Measurements from ENCODE around the gene MITF. TPM values are rescaled to one million over a fixed set of nuclear protein-coding genes. Genes with fewer than 3 reads are reported as not detected.

MITF gene
- total and polyA plus RNA-seq, 2 donors (not counting 1 experiment from before 2014, with no cell fraction given): 0.10 TPM; not detected in 1

DNA sequence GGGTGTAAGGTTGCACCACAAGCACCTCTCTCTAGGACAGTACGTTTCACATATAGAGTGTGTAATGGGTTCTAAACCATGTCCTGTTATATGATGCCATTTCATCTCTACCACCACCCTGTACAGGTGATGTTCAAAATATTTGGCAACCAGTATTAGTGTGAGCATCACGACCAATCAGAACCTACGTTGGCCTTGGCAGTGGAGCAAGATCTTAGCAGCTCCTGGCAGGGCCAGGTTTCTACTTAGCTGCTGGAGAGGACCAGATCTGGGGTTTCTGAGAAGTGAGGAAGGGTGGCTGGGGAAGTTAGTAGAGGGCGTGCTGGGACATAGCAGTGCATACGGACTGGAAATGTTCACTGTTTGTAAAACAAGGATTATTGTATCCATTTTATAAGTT lies 23.1 kb upstream of the MITF start:
- DNase-seq (no peak), ATAC-seq (ENCODE audit: low read depth) (no peak)
- Mint-ChIP-seq H3K27me3 (no peaks in the 10 kb centered on the region), H3K9me3 (ENCODE audit: insufficient read depth) (no peaks in the 10 kb centered on the region), H3K27ac (no peak overlapping the region), H3K4me1 (no peaks in the 10 kb centered on the region), H3K4me3 (no peak overlapping the region)
- no peaks in the 10 kb centered on the region for H3K79me2 ChIP-seq (ENCODE audit: control insufficient read depth, insufficient read depth, low read length)
- WGBS (ENCODE audit: insufficient coverage): 94% methylated on average over 4 of the region's 5 CpGs
- no peak overlapping the region for H3K9ac ChIP-seq (ENCODE audit: low read length)
- H3K4me3 ChIP-seq (ENCODE audit: control extremely low read depth in 1 of 5, extremely low read depth in 1 of 5, insufficient read depth in 1 of 5, low read depth in 2 of 5, low read length in 4 of 5): no peak overlapping the region
- H4K20me1 ChIP-seq (ENCODE audit: control insufficient read depth, insufficient read depth, low read length, poor library complexity, severe bottlenecking): no peaks in the 10 kb centered on the region
- POLR2A ChIA-PET: no interaction called here
- H2AFZ ChIP-seq (ENCODE audit: insufficient read depth, low read depth, low read length, poor library complexity, severe bottlenecking): no peak overlapping the region
- no peaks in the 10 kb centered on the region for H3K4me1 ChIP-seq (ENCODE audit: control insufficient read depth in 2 of 2, insufficient read depth in 2 of 2, low read length in 2 of 2)
- no peaks in the 10 kb centered on the region for H3K36me3 ChIP-seq (replicated peaks in 1 of 2; ENCODE audit: control extremely low read depth in 1 of 2, control insufficient read depth in 1 of 2, extremely low read depth in 1 of 2, insufficient read depth in 2 of 2, low read length in 1 of 2)
- no peaks in the 10 kb centered on the region for H3K27me3 ChIP-seq (replicated peaks in 1 of 4; ENCODE audit: control extremely low read depth in 1 of 4, control insufficient read depth in 3 of 4, insufficient read depth in 4 of 4, low read length in 3 of 4)
- H3K4me2 ChIP-seq (replicated peaks; ENCODE audit: low read depth, low read length, poor library complexity, severe bottlenecking): no peak overlapping the region
- TF ChIP-seq CTCF (IDR thresholded peaks at IDR 0.05): no peak
- no peak for TF ChIP-seq EZH2 (IDR thresholded peaks at IDR 0.05; ENCODE audit: borderline replicate concordance, insufficient read depth, low read depth, low read length, poor library complexity, severe bottlenecking)
- H3K9me3 ChIP-seq (ENCODE audit: control extremely low read depth in 1 of 3, control insufficient read depth in 2 of 3, insufficient read depth in 1 of 3, low read length in 2 of 3): peaks cover 0 to 3% (median 0%) of the 10 kb centered on the region in 3 donors
- CTCF ChIA-PET: no interaction called here
- intact Hi-C loops (cut with micrococcal nuclease): no loop called here
- H3K27ac ChIP-seq (ENCODE audit: low read length in 2 of 2): no peak overlapping the region

DNA sequence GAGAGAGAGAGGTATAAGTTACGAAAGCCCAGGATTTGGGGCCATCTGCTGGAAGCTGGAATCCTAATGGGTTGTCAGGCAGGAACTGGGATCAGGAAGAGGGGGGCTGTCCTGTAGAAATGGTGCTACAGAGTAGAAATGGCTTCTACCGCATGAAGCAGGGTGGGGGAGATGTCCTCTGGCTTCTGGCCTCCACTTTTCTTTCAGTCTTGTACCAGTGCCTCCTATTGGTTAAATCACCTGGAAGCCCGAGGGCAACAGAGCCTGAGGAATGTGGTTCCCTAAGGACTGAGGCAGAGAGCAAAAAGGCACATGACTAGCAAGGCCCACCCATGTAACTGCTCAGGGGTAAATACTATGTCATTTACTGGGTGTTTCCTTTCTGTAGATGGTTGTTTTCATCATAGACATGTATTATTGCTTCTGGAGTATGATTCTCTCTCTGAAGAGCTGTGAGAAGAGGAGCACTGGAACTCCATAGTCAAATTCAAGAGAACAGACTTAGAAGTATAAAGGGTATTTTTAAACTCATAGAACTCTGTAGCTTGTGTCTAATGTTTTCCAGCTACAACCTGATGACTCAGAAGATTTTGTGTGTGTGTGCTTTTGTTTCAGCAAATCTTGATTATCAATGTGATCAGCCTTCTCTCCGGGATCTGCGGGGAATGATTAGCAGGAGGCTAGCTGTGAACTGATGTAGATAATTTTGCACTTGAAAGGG lies 20.2 kb upstream of the MITF start:
- Mint-ChIP-seq H3K27me3 (no peaks in the 10 kb centered on the region), H3K4me1 (no peaks in the 10 kb centered on the region), H3K27ac (no peak overlapping the region), H3K4me3 (no peak overlapping the region), H3K9me3 (ENCODE audit: insufficient read depth) (no peaks in the 10 kb centered on the region)
- H3K4me1 ChIP-seq (ENCODE audit: control insufficient read depth in 2 of 2, insufficient read depth in 2 of 2, low read length in 2 of 2): no peaks in the 10 kb centered on the region
- H3K27me3 ChIP-seq (replicated peaks in 1 of 4; ENCODE audit: control extremely low read depth in 1 of 4, control insufficient read depth in 3 of 4, insufficient read depth in 4 of 4, low read length in 3 of 4): no peaks in the 10 kb centered on the region
- DNase-seq (no peak), ATAC-seq (ENCODE audit: low read depth) (no peak)
- 93% methylated on average over 1 of the region's 5 CpGs for WGBS (ENCODE audit: insufficient coverage)
- no peak overlapping the region for H3K4me2 ChIP-seq (replicated peaks; ENCODE audit: low read depth, low read length, poor library complexity, severe bottlenecking)
- no peak overlapping the region for H3K4me3 ChIP-seq (ENCODE audit: control extremely low read depth in 1 of 5, extremely low read depth in 1 of 5, insufficient read depth in 1 of 5, low read depth in 2 of 5, low read length in 4 of 5)
- no peak overlapping the region for H3K9ac ChIP-seq (ENCODE audit: low read length)
- no peaks in the 10 kb centered on the region for H4K20me1 ChIP-seq (ENCODE audit: control insufficient read depth, insufficient read depth, low read length, poor library complexity, severe bottlenecking)
- intact Hi-C loops (cut with micrococcal nuclease): no loop called here
- no peak overlapping the region for H3K27ac ChIP-seq (ENCODE audit: low read length in 2 of 2)
- no peak overlapping the region for H2AFZ ChIP-seq (ENCODE audit: insufficient read depth, low read depth, low read length, poor library complexity, severe bottlenecking)
- H3K79me2 ChIP-seq (ENCODE audit: control insufficient read depth, insufficient read depth, low read length): no peaks in the 10 kb centered on the region
- CTCF ChIA-PET: no interaction called here
- no peaks in the 10 kb centered on the region for H3K36me3 ChIP-seq (replicated peaks in 1 of 2; ENCODE audit: control extremely low read depth in 1 of 2, control insufficient read depth in 1 of 2, extremely low read depth in 1 of 2, insufficient read depth in 2 of 2, low read length in 1 of 2)
- TF ChIP-seq CTCF (IDR thresholded peaks at IDR 0.05) (no peak), EZH2 (IDR thresholded peaks at IDR 0.05; ENCODE audit: borderline replicate concordance, insufficient read depth, low read depth, low read length, poor library complexity, severe bottlenecking) (no peak)
- POLR2A ChIA-PET: no interaction called here
- H3K9me3 ChIP-seq (ENCODE audit: control extremely low read depth in 1 of 3, control insufficient read depth in 2 of 3, insufficient read depth in 1 of 3, low read length in 2 of 3): no peaks in the 10 kb centered on the region
